Measurements from ENCODE around the gene TMEM131. TPM values are rescaled to one million over a fixed set of nuclear protein-coding genes. Genes with fewer than 3 reads are reported as not detected.

The TMEM131 gene
- total and polyA plus RNA-seq, 12 donors: 8.2 to 34.3 (median 30.0) TPM

DNA sequence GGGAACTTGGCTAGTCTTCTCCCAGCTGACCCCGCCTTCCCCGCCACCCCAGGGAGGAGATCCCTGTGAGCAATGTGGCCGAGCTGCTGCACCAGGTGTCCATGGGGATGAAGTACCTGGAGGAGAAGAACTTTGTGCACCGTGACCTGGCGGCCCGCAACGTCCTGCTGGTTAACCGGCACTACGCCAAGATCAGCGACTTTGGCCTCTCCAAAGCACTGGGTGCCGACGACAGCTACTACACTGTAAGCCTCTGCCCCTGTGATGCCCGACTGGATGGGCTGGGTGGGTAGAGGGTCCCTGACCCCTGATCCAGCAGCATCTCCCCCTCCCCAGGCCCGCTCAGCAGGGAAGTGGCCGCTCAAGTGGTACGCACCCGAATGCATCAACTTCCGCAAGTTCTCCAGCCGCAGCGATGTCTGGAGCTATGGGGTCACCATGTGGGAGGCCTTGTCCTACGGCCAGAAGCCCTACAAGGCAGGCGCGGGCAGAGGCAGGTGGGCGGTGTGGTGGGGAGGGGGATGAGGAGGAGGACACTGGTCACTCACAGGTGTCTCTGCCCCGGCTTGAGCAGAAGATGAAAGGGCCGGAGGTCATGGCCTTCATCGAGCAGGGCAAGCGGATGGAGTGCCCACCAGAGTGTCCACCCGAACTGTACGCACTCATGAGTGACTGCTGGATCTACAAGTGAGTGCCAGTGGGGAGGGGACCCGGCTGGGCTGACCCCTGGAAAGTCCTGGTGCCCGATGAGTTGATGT lies 258.1 kb downstream of the TMEM131 start:
- DNase-seq: no peak
- WGBS, 2 donors: 95 to 96% methylated on average over 32 of the region's 32 CpGs
- intact Hi-C loops (cut with DNase I): loop anchor here in 1 of 10 donors (10.0 kb wide), 1 partner anchor 647 kb away; no protein-coding TSS in a partner anchor

DNA sequence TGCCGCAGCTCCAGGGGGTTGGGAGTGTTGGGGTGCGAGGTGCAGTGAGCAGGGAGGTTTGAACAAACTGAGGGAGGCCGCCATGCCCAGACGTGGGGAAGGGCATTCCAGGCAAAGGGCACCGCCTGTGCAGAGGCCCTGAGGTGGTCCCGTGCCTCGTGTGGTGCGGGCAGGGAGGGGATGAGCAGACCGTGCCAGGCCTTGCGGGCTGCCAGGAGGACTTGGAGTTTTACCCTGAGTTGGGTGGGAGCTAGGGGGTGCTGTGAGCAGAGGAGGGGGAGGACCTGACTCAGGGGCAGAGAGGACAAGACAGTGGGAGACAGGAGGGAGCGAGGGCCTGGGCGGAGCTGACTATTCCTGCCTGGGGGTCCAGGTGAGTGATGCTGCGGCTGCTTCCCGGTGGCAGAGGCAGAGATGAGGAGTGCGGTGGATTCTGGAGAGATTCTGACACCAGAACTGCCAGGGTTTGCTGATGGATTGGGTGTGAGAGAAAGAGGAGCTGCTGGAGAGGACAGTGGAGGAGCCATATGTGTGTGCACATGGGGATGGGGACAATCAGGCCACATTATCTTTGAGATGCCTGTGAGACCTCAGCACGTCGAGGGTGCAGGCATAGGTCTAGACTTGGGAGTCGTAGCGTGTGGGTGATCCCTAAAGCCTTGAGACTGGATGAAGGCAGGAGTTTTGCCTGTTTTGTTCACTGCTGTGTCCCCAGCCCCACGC lies 259.0 kb downstream of the TMEM131 start:
- no peaks in the 10 kb centered on the region for H3K27me3 ChIP-seq
- no peaks in the 10 kb centered on the region for H3K9me3 ChIP-seq
- DNase-seq: no peak
- peaks cover 0 to 13% (median 2%) of the 10 kb centered on the region in 9 donors for H3K4me1 ChIP-seq
- ATAC-seq: no peak
- H3K27ac ChIP-seq: no peak overlapping the region
- no peaks in the 10 kb centered on the region for H3K36me3 ChIP-seq
- 89 to 91% methylated on average over 20 of the region's 20 CpGs for WGBS, 2 donors
- TF ChIP-seq, protein P1, sequence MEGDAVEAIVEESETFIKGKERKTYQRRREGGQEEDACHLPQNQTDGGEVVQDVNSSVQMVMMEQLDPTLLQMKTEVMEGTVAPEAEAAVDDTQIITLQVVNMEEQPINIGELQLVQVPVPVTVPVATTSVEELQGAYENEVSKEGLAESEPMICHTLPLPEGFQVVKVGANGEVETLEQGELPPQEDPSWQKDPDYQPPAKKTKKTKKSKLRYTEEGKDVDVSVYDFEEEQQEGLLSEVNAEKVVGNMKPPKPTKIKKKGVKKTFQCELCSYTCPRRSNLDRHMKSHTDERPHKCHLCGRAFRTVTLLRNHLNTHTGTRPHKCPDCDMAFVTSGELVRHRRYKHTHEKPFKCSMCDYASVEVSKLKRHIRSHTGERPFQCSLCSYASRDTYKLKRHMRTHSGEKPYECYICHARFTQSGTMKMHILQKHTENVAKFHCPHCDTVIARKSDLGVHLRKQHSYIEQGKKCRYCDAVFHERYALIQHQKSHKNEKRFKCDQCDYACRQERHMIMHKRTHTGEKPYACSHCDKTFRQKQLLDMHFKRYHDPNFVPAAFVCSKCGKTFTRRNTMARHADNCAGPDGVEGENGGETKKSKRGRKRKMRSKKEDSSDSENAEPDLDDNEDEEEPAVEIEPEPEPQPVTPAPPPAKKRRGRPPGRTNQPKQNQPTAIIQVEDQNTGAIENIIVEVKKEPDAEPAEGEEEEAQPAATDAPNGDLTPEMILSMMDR (IDR thresholded peaks at IDR 0.05): no peak
- intact Hi-C loops (cut with DNase I): loop anchor here in 1 of 10 donors (10.0 kb wide), 1 partner anchor 648 kb away; no protein-coding TSS in a partner anchor
- H3K4me3 ChIP-seq: no peak overlapping the region

More for the DNA sequence above, 258.1 kb downstream of the TMEM131 start:
- ATAC-seq: no peak
- no peaks in the 10 kb centered on the region for H3K9me3 ChIP-seq
- no peak overlapping the region for H3K27ac ChIP-seq
- no peaks in the 10 kb centered on the region for H3K36me3 ChIP-seq
- H3K4me3 ChIP-seq: no peak overlapping the region
- TF ChIP-seq, protein P1 (IDR thresholded peaks at IDR 0.05): no peak
- H3K4me1 ChIP-seq: peaks cover 0 to 22% (median 9%) of the 10 kb centered on the region in 9 donors
- no peaks in the 10 kb centered on the region for H3K27me3 ChIP-seq

DNA sequence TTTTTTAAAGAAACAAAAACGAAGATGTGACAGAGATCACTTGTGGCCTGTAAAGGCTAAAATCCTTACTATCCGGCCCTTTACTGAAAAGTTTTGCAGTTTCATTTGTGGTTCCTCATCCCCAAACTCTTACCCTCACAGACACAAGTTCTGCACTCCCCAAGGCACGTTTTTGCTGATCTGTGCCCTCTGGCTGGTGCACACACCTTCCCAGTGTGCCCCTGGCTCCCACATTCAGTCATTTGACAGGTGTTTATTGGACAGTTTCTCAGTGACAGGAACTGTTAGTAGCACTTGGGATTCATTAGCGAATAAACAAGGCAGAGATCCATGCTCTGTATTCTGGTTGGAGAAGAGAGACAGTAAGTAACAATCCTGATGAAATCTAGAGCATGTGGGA lies 259.6 kb downstream of the TMEM131 start:
- Histone ChIP-seq H3K36me3 (no peaks in the 10 kb centered on the region), H3K27me3 (no peaks in the 10 kb centered on the region), H3K4me1 (peaks cover 0 to 8% (median 0%) of the 10 kb centered on the region in 9 donors), H3K27ac (no peak overlapping the region), H3K9me3 (no peaks in the 10 kb centered on the region), H3K4me3 (no peak overlapping the region)
- ATAC-seq: no peak
- intact Hi-C loops (cut with DNase I): loop anchor here in 1 of 10 donors (10.0 kb wide), 1 partner anchor 649 kb away; no protein-coding TSS in a partner anchor
- WGBS, 2 donors: 75 to 79% methylated on average over 4 of the region's 4 CpGs
- TF ChIP-seq, protein P1 (IDR thresholded peaks at IDR 0.05): no peak
- DNase-seq: no peak

DNA sequence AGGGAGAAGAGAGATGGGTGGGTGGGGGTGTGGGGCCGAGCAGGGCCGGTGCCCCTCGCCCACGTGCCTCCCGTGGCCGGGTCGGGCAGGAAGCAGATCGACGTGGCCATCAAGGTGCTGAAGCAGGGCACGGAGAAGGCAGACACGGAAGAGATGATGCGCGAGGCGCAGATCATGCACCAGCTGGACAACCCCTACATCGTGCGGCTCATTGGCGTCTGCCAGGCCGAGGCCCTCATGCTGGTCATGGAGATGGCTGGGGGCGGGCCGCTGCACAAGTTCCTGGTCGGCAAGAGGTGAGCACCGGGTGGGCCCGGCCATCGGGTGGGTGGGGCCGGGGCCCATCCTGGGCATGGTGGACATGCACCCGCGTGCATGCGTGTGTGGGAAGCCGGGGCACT lies 260.6 kb downstream of the TMEM131 start:
- ATAC-seq (peak in 1 of 8 donors; percentile 23), DNase-seq (no peak)
- intact Hi-C loops (cut with DNase I): loop anchor here in 1 of 10 donors (10.0 kb wide), 1 partner anchor 650 kb away; no protein-coding TSS in a partner anchor
- 97% methylated on average over 29 of the region's 29 CpGs for WGBS, 2 donors
- no peak overlapping the region for H3K27ac ChIP-seq
- TF ChIP-seq, protein P1 (IDR thresholded peaks at IDR 0.05): no peak
- no peaks in the 10 kb centered on the region for H3K27me3 ChIP-seq
- peaks cover 0 to 3% (median 0%) of the 10 kb centered on the region in 9 donors for H3K36me3 ChIP-seq
- no peak overlapping the region for H3K4me3 ChIP-seq
- H3K4me1 ChIP-seq: peaks cover 0 to 5% (median 0%) of the 10 kb centered on the region in 9 donors
- peaks cover 0 to 7% (median 3%) of the 10 kb centered on the region in 11 donors for H3K9me3 ChIP-seq

Measured in heart right ventricle (tissue), 16 donors.